H9 (cell line): Measurements from ENCODE around the gene OR56A1. TPM values are rescaled to one million over a fixed set of nuclear protein-coding genes. Genes with fewer than 3 reads are reported as not detected.

Experiments
- DNase-seq: peaks from one replicate; pipeline ENCODE4 v3.0.0-alpha.2; 2017
- H2AFZ ChIP-seq: one replicate; pipeline ENCODE4 v1.6.1; 2013; ENCODE audit warnings: mild to moderate bottlenecking, low read length, control low read depth, moderate library complexity
- H2AK5ac ChIP-seq: 2 replicates; pipeline ENCODE4 v1.6.1; 2013; ENCODE audit warnings: low read length, control low read depth, mixed read lengths; ENCODE audit not compliant: insufficient read length
- H2BK120ac ChIP-seq: one replicate; pipeline ENCODE4 v1.6.1; 2013; ENCODE audit warnings: low read depth, mild to moderate bottlenecking, low read length, control low read depth, inconsistent platforms; ENCODE audit not compliant: poor library complexity, severe bottlenecking
- H2BK12ac ChIP-seq: 2 replicates; pipeline ENCODE4 v1.6.1; 2013; ENCODE audit warnings: low read length, control low read depth, mixed read lengths, low read depth; ENCODE audit not compliant: insufficient read length
- H2BK15ac ChIP-seq: 2 replicates; pipeline ENCODE4 v1.6.1; 2013; ENCODE audit warnings: low read depth, low read length, control low read depth
- H2BK20ac ChIP-seq: one replicate; pipeline ENCODE4 v1.6.1; 2013; ENCODE audit warnings: low read depth, mild to moderate bottlenecking, low read length, control low read depth, inconsistent platforms; ENCODE audit not compliant: poor library complexity, severe bottlenecking
- H2BK5ac ChIP-seq: 2 replicates; pipeline ENCODE4 v1.6.1; 2013; ENCODE audit warnings: low read length, control low read depth, mixed read lengths; ENCODE audit not compliant: insufficient read length
- H3K14ac ChIP-seq: 2 replicates; pipeline ENCODE4 v1.6.1; 2013; ENCODE audit warnings: low read length, control low read depth; ENCODE audit not compliant: insufficient read depth
- H3K18ac ChIP-seq: 2 replicates; pipeline ENCODE4 v1.6.1; 2013; ENCODE audit warnings: low read depth, mild to moderate bottlenecking, mixed read lengths, low read length, control low read depth; ENCODE audit not compliant: insufficient read length
- H3K23ac ChIP-seq: 2 replicates; pipeline ENCODE4 v1.6.1; 2013; ENCODE audit warnings: low read length, control low read depth, mixed read lengths, low read depth; ENCODE audit not compliant: insufficient read length
- H3K23me2 ChIP-seq: 2 replicates; pipeline ENCODE4 v1.6.1; 2013; ENCODE audit warnings: low read depth, mild to moderate bottlenecking, mixed read lengths, low read length, control low read depth; ENCODE audit not compliant: insufficient read length, poor library complexity, severe bottlenecking
- H3K27ac ChIP-seq: 2 replicates; pipeline ENCODE4 v1.5.1; 2013; ENCODE audit warnings: low read length, control low read depth, mixed read lengths, low read depth; ENCODE audit not compliant: insufficient read length
- H3K27me3 ChIP-seq: 2 replicates; pipeline ENCODE4 v1.6.1; 2013; ENCODE audit warnings: low read length, control low read depth, inconsistent platforms; ENCODE audit not compliant: insufficient read depth
- H3K4ac ChIP-seq: 2 replicates; pipeline ENCODE4 v1.6.1; 2013; ENCODE audit warnings: low read depth, mild to moderate bottlenecking, control low read depth, inconsistent platforms, low read length, moderate library complexity
- H3K4me1 ChIP-seq: 2 replicates; pipeline ENCODE4 v1.6.1; 2013; ENCODE audit warnings: low read length, control low read depth, inconsistent platforms; ENCODE audit not compliant: insufficient read depth
- H3K4me2 ChIP-seq: 2 replicates; pipeline ENCODE4 v1.6.1; 2013; ENCODE audit warnings: low read length, control low read depth, mixed read lengths; ENCODE audit not compliant: insufficient read length, insufficient read depth
- H3K56ac ChIP-seq: 2 replicates; pipeline ENCODE4 v1.6.1; 2013; ENCODE audit warnings: low read depth, mild to moderate bottlenecking, mixed read lengths, low read length, control low read depth; ENCODE audit not compliant: insufficient read length
- H3K79me1 ChIP-seq: 2 replicates; pipeline ENCODE4 v1.6.1; 2013; ENCODE audit warnings: low read depth, mild to moderate bottlenecking, moderate library complexity, low read length, control low read depth, inconsistent platforms; ENCODE audit not compliant: insufficient read depth, poor library complexity, severe bottlenecking
- H3K79me2 ChIP-seq: 2 replicates; pipeline ENCODE4 v1.6.1; 2013; ENCODE audit warnings: low read length, control low read depth, inconsistent platforms; ENCODE audit not compliant: insufficient read depth
- H3K9ac ChIP-seq: 2 replicates; pipeline ENCODE4 v1.6.1; 2013; ENCODE audit warnings: low read length, control low read depth, mixed read lengths; ENCODE audit not compliant: insufficient read length; ENCODE audit errors: extremely low read depth
- H3K9me3 ChIP-seq: one replicate; pipeline ENCODE4 v1.6.1; 2013; ENCODE audit warnings: low read depth, low read length, inconsistent platforms; ENCODE audit not compliant: control insufficient read depth
- H3T11ph ChIP-seq: one replicate; pipeline ENCODE4 v1.6.1; 2013; ENCODE audit warnings: mild to moderate bottlenecking, low read length, control low read depth, inconsistent platforms
- H4K20me1 ChIP-seq: one replicate; pipeline ENCODE4 v1.6.1; 2013; ENCODE audit not compliant: control insufficient read depth, insufficient read length, insufficient read depth
- H4K5ac ChIP-seq: 2 replicates; pipeline ENCODE4 v1.6.1; 2013; ENCODE audit warnings: low read depth, mild to moderate bottlenecking, mixed read lengths, low read length, control low read depth; ENCODE audit not compliant: insufficient read length
- H4K8ac ChIP-seq: replicated peaks from 2 replicates; pipeline ENCODE4 v1.6.1; 2013; ENCODE audit warnings: low read length, control low read depth, mixed read lengths, low read depth; ENCODE audit not compliant: insufficient read length
- H4K91ac ChIP-seq: 2 replicates; pipeline ENCODE4 v1.6.1; 2013; ENCODE audit warnings: low read depth, mild to moderate bottlenecking, moderate library complexity, mixed read lengths, low read length, control low read depth; ENCODE audit not compliant: insufficient read length
- H3K27ac Mint-ChIP-seq, 3 experiments: 2 replicates in 2 of 3; 3 replicates in 1 of 3; pipeline ENCODE4 v1.8.0; 2020 to 2021; ENCODE audit warnings: mixed read lengths in 3 of 3, mild to moderate bottlenecking in 1 of 3, moderate library complexity in 1 of 3
- H3K27me3 Mint-ChIP-seq: 2 replicates; pipeline ENCODE4 v1.8.0; 2021; ENCODE audit warnings: low read depth, mild to moderate bottlenecking, moderate library complexity, mixed read lengths
- H3K36me3 Mint-ChIP-seq, 3 experiments: 2 replicates in 2 of 3; 3 replicates in 1 of 3; pipeline ENCODE4 v1.8.0; 2020 to 2021; ENCODE audit warnings: low read depth in 3 of 3, mixed read lengths in 3 of 3; ENCODE audit not compliant: insufficient read depth in 1 of 3
- H3K4me1 Mint-ChIP-seq, 2 experiments: 2 replicates each; pipeline ENCODE4 v1.8.0; 2020; ENCODE audit warnings: mixed read lengths in 2 of 2
- H3K4me3 Mint-ChIP-seq, 2 experiments: 2 replicates in 1 of 2; 3 replicates in 1 of 2; pipeline ENCODE4 v1.8.0; 2020 to 2021; ENCODE audit warnings: mild to moderate bottlenecking in 2 of 2, mixed read lengths in 2 of 2, moderate library complexity in 1 of 2
- H3K9me3 Mint-ChIP-seq, 2 experiments: 2 replicates in 1 of 2; 3 replicates in 1 of 2; pipeline ENCODE4 v1.8.0; 2020; ENCODE audit warnings: mild to moderate bottlenecking in 2 of 2, mixed read lengths in 2 of 2, moderate library complexity in 1 of 2
- total RNA-seq: library from RNA; stranded (reverse); gene quantifications from 2 replicates; pipeline ENCODE4 v1.2.1, GENCODE V29; 2021
- TF ChIP-seq, protein P1 (sequence below): fragments of 200-600 bp; sonication (generic); conservative IDR thresholded peaks from 3 replicates; pipeline ENCODE4 v1.8.0; 2021; ENCODE audit warnings: antibody characterized with exemption, mild to moderate bottlenecking

Gene OR56A1
- total RNA-seq, 1 experiment from 2014 or later = 0.07 TPM

DNA sequence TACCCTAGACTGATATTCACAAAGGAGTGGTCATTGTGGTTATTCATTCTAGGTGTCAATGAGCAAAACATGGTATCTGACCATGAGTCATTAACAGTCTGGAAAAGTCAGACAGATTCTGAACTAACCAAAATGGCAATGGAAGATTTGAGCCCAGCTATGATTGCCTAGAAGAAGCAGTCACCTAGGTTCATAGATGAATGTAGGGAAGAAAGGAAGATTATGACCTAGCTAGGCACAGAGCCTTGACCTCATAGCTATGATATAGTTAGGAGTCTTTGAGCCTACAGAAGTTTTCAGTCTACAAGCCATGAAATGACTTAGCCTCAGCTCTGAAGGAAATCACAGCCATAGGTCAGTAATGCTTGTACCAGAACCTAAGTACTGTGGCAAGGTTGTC lies 24.2 kb downstream of the OR56A1 start:
- no peaks in the 10 kb centered on the region for H3K27me3 ChIP-seq
- Mint-ChIP-seq H3K27me3 (peaks cover 8% of the 10 kb centered on the region; the same call in 1 of the 2 replicates), H3K4me3 (no peak overlapping the region), H3K4me1 (no peaks in the 10 kb centered on the region), H3K9me3 (no peaks in the 10 kb centered on the region), H3K36me3 (no peaks in the 10 kb centered on the region), H3K27ac (no peak overlapping the region)
- H2AK5ac ChIP-seq = no peak overlapping the region
- H3K9ac ChIP-seq = no peak overlapping the region
- H2BK20ac ChIP-seq = no peak overlapping the region
- no peak overlapping the region for H2BK12ac ChIP-seq
- no peaks in the 10 kb centered on the region for H4K20me1 ChIP-seq
- no peak overlapping the region for H2BK15ac ChIP-seq
- no peak overlapping the region for H2BK5ac ChIP-seq
- no peak overlapping the region for H3K23ac ChIP-seq
- H3K79me1 ChIP-seq = no peaks in the 10 kb centered on the region
- no peak overlapping the region for H4K5ac ChIP-seq
- no peak overlapping the region for H4K91ac ChIP-seq
- no peak overlapping the region for H3K18ac ChIP-seq
- no peaks in the 10 kb centered on the region for H3K79me2 ChIP-seq
- H3K56ac ChIP-seq = no peak overlapping the region
- DNase-seq = no peak
- no peak overlapping the region for H3K14ac ChIP-seq
- no peak overlapping the region for H4K8ac ChIP-seq
- no peak overlapping the region for H3K4ac ChIP-seq
- H2BK120ac ChIP-seq = no peak overlapping the region
- no peaks in the 10 kb centered on the region for H3K23me2 ChIP-seq
- no peak overlapping the region for H2AFZ ChIP-seq
- no peak overlapping the region for H3T11ph ChIP-seq
- TF ChIP-seq, protein P1, sequence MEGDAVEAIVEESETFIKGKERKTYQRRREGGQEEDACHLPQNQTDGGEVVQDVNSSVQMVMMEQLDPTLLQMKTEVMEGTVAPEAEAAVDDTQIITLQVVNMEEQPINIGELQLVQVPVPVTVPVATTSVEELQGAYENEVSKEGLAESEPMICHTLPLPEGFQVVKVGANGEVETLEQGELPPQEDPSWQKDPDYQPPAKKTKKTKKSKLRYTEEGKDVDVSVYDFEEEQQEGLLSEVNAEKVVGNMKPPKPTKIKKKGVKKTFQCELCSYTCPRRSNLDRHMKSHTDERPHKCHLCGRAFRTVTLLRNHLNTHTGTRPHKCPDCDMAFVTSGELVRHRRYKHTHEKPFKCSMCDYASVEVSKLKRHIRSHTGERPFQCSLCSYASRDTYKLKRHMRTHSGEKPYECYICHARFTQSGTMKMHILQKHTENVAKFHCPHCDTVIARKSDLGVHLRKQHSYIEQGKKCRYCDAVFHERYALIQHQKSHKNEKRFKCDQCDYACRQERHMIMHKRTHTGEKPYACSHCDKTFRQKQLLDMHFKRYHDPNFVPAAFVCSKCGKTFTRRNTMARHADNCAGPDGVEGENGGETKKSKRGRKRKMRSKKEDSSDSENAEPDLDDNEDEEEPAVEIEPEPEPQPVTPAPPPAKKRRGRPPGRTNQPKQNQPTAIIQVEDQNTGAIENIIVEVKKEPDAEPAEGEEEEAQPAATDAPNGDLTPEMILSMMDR = no peak
- H3K4me1 ChIP-seq = no peaks in the 10 kb centered on the region
- H3K27ac ChIP-seq = no peak overlapping the region
- H3K4me2 ChIP-seq = no peak overlapping the region
- H3K9me3 ChIP-seq = no peaks in the 10 kb centered on the region
